GM23248 (cell line): ENCODE data around the gene LTBP4.

Experiments
- EZH2 ChIP-seq: fragments of 200-600 bp; sonication (generic); IDR thresholded peaks from 2 replicates; pipeline ENCODE4 v1.6.1; 2018; ENCODE audit warnings: antibody characterized with exemption, mild to moderate bottlenecking; ENCODE audit not compliant: insufficient read depth, poor library complexity, severe bottlenecking
- EZH2phosphoT487 ChIP-seq: fragments of 200-600 bp; sonication (generic); IDR thresholded peaks from 2 replicates; pipeline ENCODE4 v1.6.1; 2018; ENCODE audit warnings: antibody characterized with exemption, moderate library complexity, mild to moderate bottlenecking, low read depth; ENCODE audit not compliant: insufficient read depth

DNA sequence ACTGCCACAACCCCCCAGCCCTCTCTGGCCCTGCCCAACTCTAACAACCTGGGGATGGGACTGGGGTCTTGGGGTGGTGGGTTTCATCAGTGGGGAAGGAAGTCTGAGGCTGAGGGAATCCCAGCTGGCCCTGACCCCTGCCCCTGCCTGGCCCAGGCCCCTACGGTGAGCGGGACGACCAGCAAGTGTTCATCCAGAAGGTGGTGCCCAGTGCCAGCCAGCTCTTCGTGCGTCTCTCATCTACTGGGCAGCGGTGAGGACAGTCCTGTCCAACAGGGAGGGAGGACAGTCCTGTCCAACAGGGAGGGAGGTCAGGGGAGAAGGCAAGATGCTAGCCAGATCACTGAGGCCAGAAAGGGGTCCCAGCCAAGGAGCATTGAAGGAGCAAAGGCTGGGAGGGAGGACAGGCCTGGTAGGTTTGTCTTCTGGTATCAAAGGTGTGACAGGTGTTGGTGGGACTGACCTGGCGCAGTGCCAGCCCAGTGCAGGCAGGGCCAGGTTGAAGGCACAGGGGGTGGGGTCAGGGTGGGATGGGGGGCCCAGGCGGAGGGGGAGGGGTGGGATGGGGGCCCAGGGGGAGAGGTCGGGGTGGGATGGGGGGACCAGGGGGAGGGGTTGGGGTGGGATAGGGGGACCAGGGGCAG is 12.1 kb upstream of the LTBP4 start:
- no peak for TF ChIP-seq EZH2phosphoT487
- no peak for TF ChIP-seq EZH2
